D721Med (cell line): ENCODE results near the gene GRIK4.

Experiments
- DNase-seq: peaks from one replicate; pipeline ENCODE4 v3.0.0; 2011; ENCODE audit warnings: low spot score; ENCODE audit not compliant: insufficient read length
- FAIRE-seq: peaks from 2 replicates; lab custom pipeline; 2011; peaks lifted over from hg19 to GRCh38; lab: Jason Lieb, UNC
- CTCF ChIP-seq: IDR thresholded peaks from 2 replicates; pipeline ENCODE4 v1.5.1; 2012; ENCODE audit warnings: mild to moderate bottlenecking, control low read depth; ENCODE audit not compliant: insufficient read depth; ENCODE audit errors: missing control alignments

Gene GRIK4

GRCh38 chr11:120707663-120708062 is 196.1 kb downstream of the GRIK4 start:
- DNase-seq (no peak), FAIRE-seq (no peak)
- TF ChIP-seq CTCF = no peak

- no peak for FAIRE-seq
- TF ChIP-seq CTCF = no peak
- DNase-seq = no peak
Observed at GRCh38 chr11:120708511-120709183, 197.1 kb downstream of the GRIK4 start.

GRCh38 chr11:120709808-120710207 is 198.3 kb downstream of the GRIK4 start:
- TF ChIP-seq CTCF = no peak
- DNase-seq (no peak), FAIRE-seq (no peak)

- FAIRE-seq (no peak), DNase-seq (no peak)
- TF ChIP-seq CTCF = no peak
Observed at GRCh38 chr11:120710354-120711131, 199.0 kb downstream of the GRIK4 start.

- DNase-seq (no peak), FAIRE-seq (no peak)
- no peak for TF ChIP-seq CTCF
Observed at GRCh38 chr11:120712014-120712413, 200.5 kb downstream of the GRIK4 start.

GRCh38 chr11:120712881-120713280 is 201.3 kb downstream of the GRIK4 start:
- TF ChIP-seq CTCF = no peak
- DNase-seq = no peak
- no peak for FAIRE-seq

GRCh38 chr11:120713296-120713695 is 201.7 kb downstream of the GRIK4 start:
- FAIRE-seq (no peak), DNase-seq (no peak)

More at GRCh38 chr11:120713296-120713695, 201.7 kb downstream of the GRIK4 start:
- no peak for TF ChIP-seq CTCF
